Measurements from ENCODE around the gene PLCD3. TPM values are rescaled to one million over a fixed set of nuclear protein-coding genes. Genes with fewer than 3 reads are reported as not detected.
A peak's percentile ranks its signal among the peaks of the same experiment; 100 is the strongest.

The PLCD3 gene
- total and polyA plus RNA-seq, 2 of the 13 experiments (the other 11 are each of a cell fraction or from before 2014, with no cell fraction given) = 11.3 to 39.1 TPM

GRCh38 chr17:45129426-45129939 is 2.8 kb downstream of the PLCD3 start (continued):
- no peak for TF ChIP-seq CERS6 (CRISPR knock-in tag; IDR thresholded peaks at IDR 0.05)
- no peak for TF ChIP-seq ZNF253 (CRISPR knock-in tag; IDR thresholded peaks at IDR 0.05; ENCODE audit: borderline replicate concordance)
- TF ChIP-seq DMAP1 (CRISPR knock-in tag; IDR thresholded peaks at IDR 0.05) = 0 out of 2 replicates have a peak, but pooled peaks have one; percentile 60
- 0 out of 2 replicates have a peak, but pooled peaks have one; percentile 5 for TF ChIP-seq BORCS8-MEF2B (CRISPR knock-in tag; IDR thresholded peaks at IDR 0.05)
- TF ChIP-seq ZNF598 (CRISPR knock-in tag; IDR thresholded peaks at IDR 0.05; ENCODE audit: borderline replicate concordance) = no peak
- TF ChIP-seq MAX (IDR thresholded peaks at IDR 0.05) = peak; percentile 81
- TF ChIP-seq SPEN (CRISPR knock-in tag; IDR thresholded peaks at IDR 0.05; ENCODE audit: low read depth) = peak; percentile 42; the same call in 1 of the 2 replicates
- TF ChIP-seq GATAD1 (CRISPR knock-in tag; IDR thresholded peaks at IDR 0.05) = peak; percentile 26; the same call in 1 of the 2 replicates
- TF ChIP-seq HNRNPL (IDR thresholded peaks at IDR 0.05; ENCODE audit: low read depth, low read length) = no peak
- TF ChIP-seq NONO (IDR thresholded peaks at IDR 0.05) = no peak
- TF ChIP-seq NONO (CRISPR knock-in tag; conservative IDR thresholded peaks at IDR 0.05) = no peak
- peak; percentile 73; the same call in 1 of the 2 replicates for TF ChIP-seq ZNF331 (CRISPR knock-in tag; IDR thresholded peaks at IDR 0.05)
- TF ChIP-seq ZBTB40 (IDR thresholded peaks at IDR 0.05) = no peak
- TF ChIP-seq ZBTB40 (CRISPR knock-in tag; IDR thresholded peaks at IDR 0.05) = no peak
- no peak for TF ChIP-seq ZBTB42 (CRISPR knock-in tag; IDR thresholded peaks at IDR 0.05)
- TF ChIP-seq NCOA2 (CRISPR knock-in tag; IDR thresholded peaks at IDR 0.05) = peak; percentile 80
- peak; percentile 34; the same call in 1 of the 2 replicates for TF ChIP-seq MXD3 (CRISPR knock-in tag; IDR thresholded peaks at IDR 0.05)
- TF ChIP-seq REXO4 (CRISPR knock-in tag; IDR thresholded peaks at IDR 0.05; ENCODE audit: borderline replicate concordance) = no peak
- peak; percentile 54 for TF ChIP-seq ETV5 (CRISPR knock-in tag; IDR thresholded peaks at IDR 0.05; ENCODE audit: borderline replicate concordance)
- TF ChIP-seq ASH2L (IDR thresholded peaks at IDR 0.05; ENCODE audit: insufficient read length, low read depth, low read length) = peak; percentile 43
- TF ChIP-seq KMT2B (CRISPR knock-in tag; IDR thresholded peaks at IDR 0.05) = 0 out of 2 replicates have a peak, but pooled peaks have one; percentile 38
